Stomach (tissue), 9 donors: ENCODE results near the gene SEMA3A. TPM values are rescaled to one million over a fixed set of nuclear protein-coding genes. Genes with fewer than 3 reads are reported as not detected.
A peak's percentile ranks its signal among the peaks of the same experiment; 100 is the strongest.
"Not testable (repeated sequence)": the region's sequence is repeated elsewhere in the genome, so short reads cannot be mapped to it uniquely, and the experiment has no call there.

Source experiments
- DNase-seq, 2 donors: peaks; one replicate each; pipeline versions ENCODE4 v3.0.0 to v3.0.0-alpha.2; 2013 to 2019
- H3K27ac ChIP-seq, 5 donors: fragments of 200-600 bp in 4 of 5; sonication (generic) in 4 of 5; one replicate each; pipeline ENCODE4 v1.5.1; 2013 to 2019; ENCODE audit warnings: mild to moderate bottlenecking in 1 of 5, moderate library complexity in 1 of 5
- H3K27me3 ChIP-seq, 3 donors: fragments of 200-600 bp; sonication (generic); one replicate each; pipeline ENCODE4 v1.5.1; 2017 to 2019; ENCODE audit warnings: mixed run types in 1 of 3
- H3K36me3 ChIP-seq, 4 donors: fragments of 200-600 bp; sonication (generic); 1 replicate in 3 of 4; 2 replicates in 1 of 4; pipeline ENCODE4 v1.5.1; 2016 to 2019
- H3K4me1 ChIP-seq, 4 donors: fragments of 200-600 bp; sonication (generic); one replicate each; pipeline ENCODE4 v1.5.1; 2016 to 2019
- H3K4me3 ChIP-seq, 4 donors: fragments of 200-600 bp; sonication (generic) in 3 of 4; one replicate each; pipeline ENCODE4 v1.5.1; 2016 to 2019; ENCODE audit warnings: mild to moderate bottlenecking in 1 of 4
- H3K9me3 ChIP-seq, 4 donors: fragments of 200-600 bp; sonication (generic); one replicate each; pipeline ENCODE4 v1.5.1; 2016 to 2019
- EP300 ChIP-seq: sonication (generic); formaldehyde crosslinking; IDR thresholded peaks from one replicate; pipeline ENCODE4 v1.6.1; 2017; ENCODE audit warnings: antibody characterized with exemption
- POLR2A ChIP-seq, 4 donors: fragments of 450-650 bp; IDR thresholded peaks; one replicate each; pipeline ENCODE4 v1.6.1; 2016; ENCODE audit warnings: antibody characterized with exemption in 4 of 4, control low read depth in 2 of 4, mild to moderate bottlenecking in 1 of 4, moderate library complexity in 1 of 4
- POLR2AphosphoS5 ChIP-seq, 3 donors: sonication (generic); formaldehyde crosslinking; IDR thresholded peaks; one replicate each; pipeline ENCODE4 v1.6.1; 2016; ENCODE audit warnings: antibody characterized with exemption in 3 of 3
- WGBS, 5 donors: extraction: QIAGEN DNeasy Blood & Tissue Kit in 3 of 5; methylation state at CpG; one replicate each; pipeline versions ENCODE4 v1.1.5 to v1.1.7; 2013 to 2018; 5-methylcytosine and 5-hydroxymethylcytosine counted together
- intact Hi-C: fragments of 100-400 bp; cut with DNase I; formaldehyde crosslinking; loops from one replicate; pipeline ENCODE4 v1.15.1; 2023; ENCODE audit warnings: low total_unique reads
- polyA plus RNA-seq, 3 donors: library from polyadenylated mRNA; stranded (reverse); fragments of 200-250 nt; gene quantifications; one replicate each; pipeline ENCODE4 v1.2.3, GENCODE V29; 2013
- total RNA-seq, 5 donors: library from RNA; depleted of rRNA; stranded (reverse); fragments of >200 nt; gene quantifications; one replicate each; pipeline versions ENCODE4 v1.1.0 to v1.2.3, GENCODE V29; 2014 to 2016
- TF ChIP-seq, protein P1 (sequence below), 7 experiments: fragments of 450-650 bp in 4 of 7; fragments of 200-600 bp in 3 of 7; sonication (generic) in 3 of 7; IDR thresholded peaks; one replicate each; pipeline ENCODE4 v1.5.1; 2016 to 2019; ENCODE audit warnings: antibody characterized with exemption in 7 of 7, control low read depth in 2 of 7, mild to moderate bottlenecking in 1 of 7
- donor health status: healthy with polysubstance abuse.
- donor health status: Bipolar disorder and iron deficiency.
- donor health status: healthy.

The SEMA3A gene
- total and polyA plus RNA-seq, 8 donors: 0.31 to 34.8 (median 2.8) TPM

DNA sequence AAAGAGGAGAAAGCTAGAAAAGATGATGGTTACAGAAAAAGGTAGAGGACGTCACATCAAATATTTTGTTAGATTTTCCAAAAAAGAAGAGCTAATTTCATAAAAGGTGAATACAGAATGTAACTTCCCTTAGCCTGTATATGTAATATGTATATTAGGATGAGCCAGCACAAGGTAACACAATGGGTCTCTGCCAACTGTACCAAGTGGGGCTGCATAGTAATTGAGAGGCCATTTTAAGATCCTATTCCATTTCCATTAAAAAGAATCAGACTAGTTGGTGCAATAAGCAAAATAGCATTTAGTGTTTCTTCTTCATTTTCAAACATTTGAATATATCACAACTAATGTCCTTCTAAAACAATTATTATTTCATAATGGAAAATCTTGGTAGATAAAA, 134.6 kb downstream of the SEMA3A start:
- Histone ChIP-seq H3K36me3 (no peaks in the 10 kb centered on the region), H3K9me3 (no peaks in the 10 kb centered on the region), H3K4me1 (peaks cover 0 to 10% (median 2%) of the 10 kb centered on the region in 4 donors), H3K27me3 (no peaks in the 10 kb centered on the region), H3K4me3 (no peak overlapping the region), H3K27ac (no peak overlapping the region)
- intact Hi-C loops: no loop called here
- TF ChIP-seq, protein P1, sequence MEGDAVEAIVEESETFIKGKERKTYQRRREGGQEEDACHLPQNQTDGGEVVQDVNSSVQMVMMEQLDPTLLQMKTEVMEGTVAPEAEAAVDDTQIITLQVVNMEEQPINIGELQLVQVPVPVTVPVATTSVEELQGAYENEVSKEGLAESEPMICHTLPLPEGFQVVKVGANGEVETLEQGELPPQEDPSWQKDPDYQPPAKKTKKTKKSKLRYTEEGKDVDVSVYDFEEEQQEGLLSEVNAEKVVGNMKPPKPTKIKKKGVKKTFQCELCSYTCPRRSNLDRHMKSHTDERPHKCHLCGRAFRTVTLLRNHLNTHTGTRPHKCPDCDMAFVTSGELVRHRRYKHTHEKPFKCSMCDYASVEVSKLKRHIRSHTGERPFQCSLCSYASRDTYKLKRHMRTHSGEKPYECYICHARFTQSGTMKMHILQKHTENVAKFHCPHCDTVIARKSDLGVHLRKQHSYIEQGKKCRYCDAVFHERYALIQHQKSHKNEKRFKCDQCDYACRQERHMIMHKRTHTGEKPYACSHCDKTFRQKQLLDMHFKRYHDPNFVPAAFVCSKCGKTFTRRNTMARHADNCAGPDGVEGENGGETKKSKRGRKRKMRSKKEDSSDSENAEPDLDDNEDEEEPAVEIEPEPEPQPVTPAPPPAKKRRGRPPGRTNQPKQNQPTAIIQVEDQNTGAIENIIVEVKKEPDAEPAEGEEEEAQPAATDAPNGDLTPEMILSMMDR (IDR thresholded peaks at IDR 0.05): no peak
- TF ChIP-seq EP300 (no peak), POLR2A (IDR thresholded peaks at IDR 0.05) (no peak)
- 87 to 98% (median 91%) methylated on average over 1 of the region's 1 CpG for WGBS, 5 donors
- no peak for DNase-seq

DNA sequence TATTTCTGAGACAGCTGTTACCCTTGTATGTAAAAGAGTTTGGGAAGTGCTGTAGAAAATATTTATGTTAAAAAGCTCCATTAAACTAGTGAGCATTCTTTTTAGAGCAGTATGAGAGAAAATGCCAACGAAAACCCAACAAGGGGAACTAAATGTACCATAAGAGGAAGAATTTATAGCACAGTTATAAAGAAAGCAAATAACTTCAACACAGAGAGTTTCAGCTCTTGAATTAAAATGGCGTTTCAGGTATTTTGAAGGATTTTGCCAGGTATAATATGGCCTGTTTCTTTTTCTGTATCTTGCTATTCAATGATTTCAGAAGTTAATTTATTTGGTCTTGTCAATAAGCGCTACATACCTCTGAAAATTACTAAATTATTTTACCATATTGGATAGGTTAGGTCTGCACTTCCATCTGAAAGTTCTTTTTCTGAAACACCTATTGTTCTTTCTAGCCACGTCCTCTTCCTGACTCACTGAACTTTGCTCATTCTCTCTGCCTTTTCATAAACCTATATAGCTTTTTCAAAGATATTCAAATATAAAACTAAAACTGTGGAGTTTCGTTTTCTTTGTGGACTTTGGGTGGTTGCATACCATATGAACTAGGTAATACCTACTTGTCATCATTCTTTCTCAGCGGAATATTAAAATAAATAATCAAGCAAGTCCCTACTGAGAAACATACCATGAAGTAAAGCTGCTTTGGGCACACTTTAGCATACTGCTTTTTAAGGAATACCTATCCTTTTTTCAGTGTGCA, 136.1 kb downstream of the SEMA3A start:
- peak in 1 of 2 donors; percentile 65 for DNase-seq
- 52 to 68% (median 62%) methylated on average over 6 of the region's 6 CpGs for WGBS, 5 donors
- Histone ChIP-seq H3K9me3 (no peaks in the 10 kb centered on the region), H3K27me3 (no peaks in the 10 kb centered on the region), H3K4me3 (no peak overlapping the region), H3K4me1 (peaks cover 0 to 10% (median 2%) of the 10 kb centered on the region in 4 donors), H3K36me3 (no peaks in the 10 kb centered on the region), H3K27ac (no peak overlapping the region)
- intact Hi-C loops: no loop called here
- no peak for TF ChIP-seq POLR2A (IDR thresholded peaks at IDR 0.05)
- no peak for TF ChIP-seq POLR2AphosphoS5 (IDR thresholded peaks at IDR 0.05)
- TF ChIP-seq EP300: no peak
- TF ChIP-seq, protein P1 (IDR thresholded peaks at IDR 0.05): no peak

DNA sequence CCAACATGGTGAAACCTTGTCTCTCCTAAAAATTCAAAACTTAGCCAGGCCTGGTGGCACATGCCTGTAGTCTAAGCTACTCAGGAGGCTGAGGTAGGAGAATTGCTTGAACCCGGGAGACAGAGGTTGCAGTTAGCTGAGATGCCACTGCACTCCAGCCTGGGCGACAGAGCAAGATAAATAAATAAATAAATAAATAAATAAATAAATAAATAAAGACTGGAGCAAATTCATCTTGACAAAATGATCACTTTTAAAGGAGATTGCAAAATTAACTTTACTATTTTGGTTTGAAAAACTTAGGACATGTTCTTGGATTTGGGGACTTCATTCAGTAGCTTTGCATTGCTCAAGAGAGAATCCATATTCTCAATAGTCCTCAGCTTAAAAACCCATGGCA, 137.0 kb downstream of the SEMA3A start:
- no peak for DNase-seq
- Histone ChIP-seq H3K27me3 (no peaks in the 10 kb centered on the region), H3K27ac (no peak overlapping the region), H3K4me3 (no peak overlapping the region), H3K36me3 (no peaks in the 10 kb centered on the region), H3K9me3 (no peaks in the 10 kb centered on the region), H3K4me1 (peaks cover 0 to 10% (median 2%) of the 10 kb centered on the region in 4 donors)
- TF ChIP-seq EP300: no peak
- no peak for TF ChIP-seq POLR2AphosphoS5 (IDR thresholded peaks at IDR 0.05)
- TF ChIP-seq POLR2A (IDR thresholded peaks at IDR 0.05): no peak
- TF ChIP-seq, protein P1 (IDR thresholded peaks at IDR 0.05): no peak
- 90 to 97% (median 96%) methylated on average over 2 of the region's 2 CpGs for WGBS, 5 donors
- intact Hi-C loops: no loop called here

DNA sequence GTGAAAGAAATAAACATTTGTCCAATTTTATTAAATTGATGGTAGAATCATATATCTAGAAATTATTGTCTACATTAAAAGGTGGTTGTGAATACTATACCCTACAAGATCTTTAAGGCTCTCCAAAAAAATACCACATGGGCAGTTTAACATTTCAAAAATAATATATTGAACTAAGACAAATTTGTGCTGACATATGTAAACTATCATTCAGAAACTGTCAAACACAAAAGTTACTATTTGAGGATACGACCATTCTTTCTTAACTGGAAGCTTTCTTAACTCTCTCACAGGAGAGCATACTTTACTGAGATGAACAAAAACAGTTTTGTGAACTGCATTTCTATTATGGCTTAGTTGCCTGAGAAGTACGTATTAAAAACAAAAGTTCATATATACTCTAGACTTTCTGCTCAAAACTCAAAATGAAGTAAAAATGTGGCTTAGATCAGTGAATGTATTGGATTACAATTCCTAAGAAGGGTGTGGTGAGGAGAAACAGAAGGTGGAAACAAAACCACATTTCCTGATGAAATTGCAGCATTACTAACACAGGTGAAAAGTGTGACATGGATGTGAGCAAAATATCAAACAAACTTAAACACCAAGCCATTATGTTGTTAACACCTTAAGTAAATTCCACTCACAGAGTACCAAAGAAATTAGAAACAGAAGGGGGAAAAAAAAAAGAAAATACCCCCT, 138.5 kb downstream of the SEMA3A start:
- Histone ChIP-seq H3K36me3 (no peaks in the 10 kb centered on the region), H3K9me3 (no peaks in the 10 kb centered on the region), H3K27ac (no peak overlapping the region), H3K4me3 (no peak overlapping the region), H3K4me1 (peaks cover 0 to 9% (median 2%) of the 10 kb centered on the region in 4 donors), H3K27me3 (no peaks in the 10 kb centered on the region)
- DNase-seq: peak in 1 of 2 donors; percentile 52
- intact Hi-C loops: no loop called here
- WGBS, 5 donors: 59 to 78% (median 67%) methylated on average over 2 of the region's 2 CpGs
- no peak for TF ChIP-seq POLR2AphosphoS5 (IDR thresholded peaks at IDR 0.05)
- TF ChIP-seq EP300: no peak
- TF ChIP-seq POLR2A (IDR thresholded peaks at IDR 0.05): no peak
- TF ChIP-seq, protein P1 (IDR thresholded peaks at IDR 0.05): no peak

DNA sequence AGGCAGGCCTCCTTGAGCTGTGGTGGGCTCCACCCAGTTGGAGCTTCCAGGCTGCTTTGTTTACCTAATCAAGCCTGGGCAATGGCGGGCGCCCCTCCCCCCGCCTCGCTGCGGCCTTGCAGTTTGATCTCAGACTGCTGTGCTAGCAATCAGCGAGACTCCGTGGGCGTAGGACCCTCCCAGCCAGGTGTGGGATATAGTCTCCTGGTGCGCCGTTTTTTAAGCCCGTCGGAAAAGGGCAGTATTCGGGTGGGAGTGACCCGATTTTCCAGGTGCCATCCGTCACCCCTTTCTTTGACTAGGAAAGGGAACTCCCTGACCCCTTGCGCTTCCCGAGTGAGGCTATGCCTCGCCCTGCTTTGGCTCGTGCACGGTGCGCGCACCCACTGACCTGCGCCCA, 139.4 kb downstream of the SEMA3A start:
- WGBS, 5 donors: 89 to 93% (median 89%) methylated on average over 21 to 23 of the region's 23 CpGs
- H3K9me3 ChIP-seq, H3K36me3 ChIP-seq, H3K4me3 ChIP-seq, intact Hi-C loops, DNase-seq, H3K4me1 ChIP-seq, H3K27me3 ChIP-seq, H3K27ac ChIP-seq: not testable (repeated sequence)
